MCF 10A (cell line): Measurements from ENCODE around the gene NPRL2. TPM values are rescaled to one million over a fixed set of nuclear protein-coding genes. Genes with fewer than 3 reads are reported as not detected.

Experiments used
- BruUV-seq: library from RNA; stranded (reverse); fragments of 400-500 nt; replicated peaks from 2 replicates; lab custom pipeline; 2021; lab: Mats Ljungman, UMichigan
- CTCF ChIA-PET: fragments of 300-600 bp; sonication (Branson Sonifier 250); formaldehyde crosslinking; extraction: SDS; loops from one replicate; lab custom pipeline; 2021; ENCODE audit warnings: antibody characterized with exemption, inconsistent platforms; lab: Yijun Ruan, JAX
- POLR2A ChIA-PET: fragments of 300-600, 350-650 bp; sonication (Branson Sonifier 250); formaldehyde crosslinking; extraction: SDS; loops from one replicate; lab custom pipeline; 2020; ENCODE audit warnings: antibody characterized with exemption, inconsistent platforms; lab: Yijun Ruan, JAX
- DNase-seq: peaks from one replicate; pipeline ENCODE4 v3.0.0-alpha.2; 2018; ENCODE audit not compliant: unreplicated experiment
- H3K27ac Mint-ChIP-seq: one replicate; pipeline ENCODE4 v1.8.0; 2022; ENCODE audit warnings: mild to moderate bottlenecking, low read depth, mixed read lengths; ENCODE audit not compliant: unreplicated experiment
- H3K27me3 Mint-ChIP-seq: one replicate; pipeline ENCODE4 v1.8.0; 2022; ENCODE audit warnings: mixed read lengths; ENCODE audit not compliant: insufficient read depth, unreplicated experiment
- H3K36me3 Mint-ChIP-seq: one replicate; pipeline ENCODE4 v1.8.0; 2022; ENCODE audit warnings: mild to moderate bottlenecking, moderate library complexity, mixed read lengths; ENCODE audit not compliant: insufficient read depth, unreplicated experiment
- H3K4me1 Mint-ChIP-seq: one replicate; pipeline ENCODE4 v1.8.0; 2022; ENCODE audit warnings: mixed read lengths; ENCODE audit not compliant: insufficient read depth, unreplicated experiment
- H3K4me3 Mint-ChIP-seq: one replicate; pipeline ENCODE4 v1.8.0; 2022; ENCODE audit warnings: mild to moderate bottlenecking, moderate library complexity, mixed read lengths; ENCODE audit not compliant: unreplicated experiment
- H3K9me3 Mint-ChIP-seq: one replicate; pipeline ENCODE4 v1.8.0; 2022; ENCODE audit warnings: mixed read lengths; ENCODE audit not compliant: unreplicated experiment
- CTCF ChIP-seq: fragments of 200-600 bp; IDR thresholded peaks from one replicate; pipeline ENCODE4 v1.8.0; 2022; ENCODE audit warnings: antibody characterized with exemption, mild to moderate bottlenecking; ENCODE audit not compliant: unreplicated experiment
- intact Hi-C: fragments of 100-400 bp; cut with micrococcal nuclease; formaldehyde crosslinking; loops from 2 replicates; pipeline ENCODE4 v1.14.1; 2022
- total RNA-seq: library from RNA; stranded (reverse); gene quantifications from 2 replicates; pipeline ENCODE4 v1.2.3, GENCODE V29; 2022

NPRL2 gene
- total RNA-seq, 1 experiment from 2014 or later = 21.1 TPM

- Mint-ChIP-seq H3K27me3 (no peaks in the 10 kb centered on the region), H3K4me3 (no peak overlapping the region), H3K36me3 (peaks cover 17% of the 10 kb centered on the region), H3K9me3 (no peaks in the 10 kb centered on the region), H3K4me1 (no peaks in the 10 kb centered on the region), H3K27ac (no peak overlapping the region)
- intact Hi-C loops = no loop called here
- DNase-seq = no peak
- CTCF ChIA-PET = interaction anchor here (0.7 to 3.9 kb wide), 8 partner anchors 11 to 66 kb away, joined by 3 to 38 read pairs (median 10); partner anchors contain the start of genes IFRD2 and SEMA3B
- no TSS peak for BruUV-seq
- POLR2A ChIA-PET = interaction anchor here (0.9 to 1.2 kb wide), 3 partner anchors 9 to 36 kb away, joined by 3 to 4 read pairs (median 3); no protein-coding TSS in a partner anchor
- TF ChIP-seq CTCF = no peak
These were observed 24.9 kb downstream of the NPRL2 start for GRCh38 chr3:50325497-50326181.

GRCh38 chr3:50325113-50325480, 25.5 kb downstream of the NPRL2 start:
- POLR2A ChIA-PET = interaction anchor here (1.3 to 5.0 kb wide), 2 partner anchors 24 to 33 kb away, joined by 3 to 22 read pairs; partner anchors contain the start of gene IFRD2
- no TSS peak for BruUV-seq
- H3K9me3 Mint-ChIP-seq = no peaks in the 10 kb centered on the region
- intact Hi-C loops = no loop called here
- no peak overlapping the region for H3K4me3 Mint-ChIP-seq
- no peak for TF ChIP-seq CTCF
- DNase-seq = no peak
- no peak overlapping the region for H3K27ac Mint-ChIP-seq
- H3K27me3 Mint-ChIP-seq = no peaks in the 10 kb centered on the region
- no peaks in the 10 kb centered on the region for H3K4me1 Mint-ChIP-seq
- CTCF ChIA-PET = interaction anchor here (0.6 to 3.9 kb wide), 16 partner anchors 10 to 111 kb away, joined by 3 to 38 read pairs (median 10); partner anchors contain the start of genes HYAL1, HYAL3, IFRD2 and LSMEM2
- peaks cover 17% of the 10 kb centered on the region for H3K36me3 Mint-ChIP-seq

DNA sequence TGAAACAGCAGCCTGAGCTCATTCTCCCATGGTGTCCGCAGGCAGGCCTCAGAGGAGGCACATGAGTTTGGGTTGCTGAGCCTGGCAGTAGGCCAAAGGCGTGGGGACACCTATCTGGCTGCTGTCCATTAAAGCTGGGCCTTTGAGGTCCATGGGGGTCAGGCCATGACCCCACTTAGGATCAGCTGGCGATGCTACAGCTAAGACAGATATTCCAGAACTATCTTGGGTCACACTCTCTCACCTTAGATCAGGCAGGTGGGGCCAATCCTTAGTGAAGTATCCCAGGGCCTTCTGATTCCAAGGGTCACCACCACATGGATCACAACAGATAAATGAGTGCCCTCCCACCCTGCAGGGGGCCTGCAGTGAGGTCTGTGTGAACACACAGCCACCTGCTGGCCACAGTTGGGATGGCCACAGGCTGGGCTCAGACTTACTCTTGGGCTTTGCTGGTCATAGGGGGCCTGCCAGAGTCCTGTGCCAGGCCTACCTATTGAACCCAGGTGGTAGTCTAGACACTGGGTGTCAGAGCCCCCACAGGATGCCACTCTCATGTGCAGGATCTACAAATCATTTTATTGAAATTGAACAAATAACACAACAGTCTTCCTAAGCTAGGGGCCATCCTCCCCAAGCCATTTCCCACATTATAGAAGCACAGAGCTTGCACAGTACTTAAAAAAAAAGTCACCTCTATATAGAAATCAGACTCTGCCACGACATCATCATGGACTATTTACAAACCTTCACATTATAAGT, 26.0 kb downstream of the NPRL2 start:
- peaks cover 13% of the 10 kb centered on the region for H3K36me3 Mint-ChIP-seq
- POLR2A ChIA-PET = interaction anchor here (1.2 to 5.0 kb wide), 4 partner anchors 13 to 32 kb away, joined by 3 to 22 read pairs (median 4); partner anchors contain the start of genes HYAL3, IFRD2 and NAA80
- H3K27me3 Mint-ChIP-seq = no peaks in the 10 kb centered on the region
- H3K27ac Mint-ChIP-seq = no peak overlapping the region
- no peaks in the 10 kb centered on the region for H3K9me3 Mint-ChIP-seq
- CTCF ChIA-PET = interaction anchor here (0.6 to 3.9 kb wide), 31 partner anchors 10 to 1344 kb away, joined by 3 to 38 read pairs (median 4); partner anchors contain the start of genes HYAL1, HYAL3, IFRD2 and LSMEM2
- H3K4me3 Mint-ChIP-seq = no peak overlapping the region
- DNase-seq = peak; percentile 64
- peak; percentile 79 for TF ChIP-seq CTCF
- BruUV-seq = no TSS peak
- peaks cover under 1% of the 10 kb centered on the region for H3K4me1 Mint-ChIP-seq
- intact Hi-C loops = loop anchor here (1.0 kb wide), 2 partner anchors 50 to 132 kb away; no protein-coding TSS in a partner anchor
